COLO668 (cell line): ENCODE measurements around the gene CCDC38.
"Not testable (repeated sequence)": the region's sequence is repeated elsewhere in the genome, so short reads cannot be mapped to it uniquely, and the experiment has no call there.

Source experiments
- DNase-seq: peaks from one replicate; lab custom pipeline; 2025; ENCODE audit not compliant: unreplicated experiment; lab: John Stamatoyannopoulos, UW

Gene CCDC38

DNA sequence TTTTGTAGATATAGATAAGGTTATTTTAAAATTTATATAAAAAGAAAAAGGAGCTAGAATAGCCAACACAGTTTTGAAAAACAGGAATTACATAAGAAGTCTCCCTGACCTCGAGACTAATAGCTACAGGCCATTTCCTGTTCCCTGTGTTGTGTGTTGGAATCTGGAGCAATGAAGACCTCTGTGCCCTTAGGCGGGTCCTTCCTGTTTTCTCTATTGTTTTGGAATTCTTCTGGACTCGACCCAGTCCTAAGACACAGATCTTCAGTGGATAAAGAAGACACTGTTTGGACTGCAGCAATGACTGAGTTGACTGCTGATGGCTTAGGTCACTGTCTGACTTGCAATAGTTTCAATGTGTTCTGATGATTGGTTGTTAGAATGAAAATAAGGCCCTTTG, 57.4 kb downstream of the CCDC38 start:
- DNase-seq: no peak

GRCh38 chr12:95882873-95883272, 59.5 kb downstream of the CCDC38 start:
- DNase-seq: no peak

- DNase-seq: no peak
Measured at GRCh38 chr12:95882080-95882479, 60.3 kb downstream of the CCDC38 start.

GRCh38 chr12:95881331-95881955, 61.0 kb downstream of the CCDC38 start:
- no peak for DNase-seq

DNA sequence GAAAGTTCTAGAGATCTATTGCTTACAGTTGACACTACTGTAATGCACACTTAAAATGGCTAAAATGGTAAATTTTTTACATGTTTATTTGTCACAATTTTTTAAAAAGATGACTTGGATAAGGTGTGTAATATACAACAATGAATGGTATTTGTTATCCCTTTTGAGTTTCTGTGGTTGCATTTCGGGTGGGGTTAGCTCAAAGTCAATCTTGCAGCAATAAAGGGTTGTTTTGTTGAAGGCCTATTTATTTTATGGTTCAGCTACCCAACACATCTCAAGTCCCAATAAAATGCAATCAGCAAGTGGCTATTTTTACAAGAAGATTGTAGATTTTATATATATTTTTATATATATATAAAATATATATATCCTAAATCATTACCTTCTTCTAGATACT, 61.5 kb downstream of the CCDC38 start:
- no peak for DNase-seq

DNA sequence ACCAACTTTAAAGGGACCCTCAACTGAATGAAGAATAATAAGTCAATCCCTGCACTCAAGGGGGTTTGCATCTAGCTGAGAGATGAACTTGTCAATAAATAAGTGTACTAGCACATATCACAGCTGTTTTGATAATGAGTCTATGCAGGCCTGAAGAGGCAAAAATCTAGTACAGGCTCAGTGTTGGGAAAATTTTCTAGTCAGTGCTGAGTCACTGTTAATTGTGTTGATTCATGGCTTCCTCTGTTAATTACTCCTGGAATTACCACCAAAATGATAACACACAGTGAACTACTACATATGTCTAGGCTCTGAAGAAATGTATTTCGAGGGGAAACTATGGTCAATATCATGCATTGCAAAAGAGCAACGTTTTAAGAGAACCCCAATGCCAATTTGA, 64.8 kb downstream of the CCDC38 start:
- DNase-seq: no peak

- no peak for DNase-seq
Measured at GRCh38 chr12:95874452-95874851, 68.0 kb downstream of the CCDC38 start.

DNA sequence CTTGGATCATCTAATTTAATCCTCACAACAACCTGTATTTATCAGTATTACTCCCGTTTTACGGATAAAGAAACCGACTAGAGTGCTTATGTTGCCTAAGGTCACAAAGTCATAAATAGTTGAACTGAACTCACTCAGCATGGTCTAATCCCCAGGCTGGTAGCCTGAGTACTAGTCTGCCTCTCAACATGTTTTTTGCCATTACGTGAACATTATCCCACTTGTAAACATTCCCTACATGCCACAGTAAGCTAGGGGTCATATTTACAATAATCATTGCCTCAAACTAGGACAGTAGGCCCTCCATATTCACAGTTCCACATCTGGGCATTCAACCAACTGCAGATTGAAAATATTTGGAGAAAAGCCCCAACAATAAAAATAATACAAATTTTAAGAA, 71.5 kb downstream of the CCDC38 start:
- DNase-seq: no peak

DNA sequence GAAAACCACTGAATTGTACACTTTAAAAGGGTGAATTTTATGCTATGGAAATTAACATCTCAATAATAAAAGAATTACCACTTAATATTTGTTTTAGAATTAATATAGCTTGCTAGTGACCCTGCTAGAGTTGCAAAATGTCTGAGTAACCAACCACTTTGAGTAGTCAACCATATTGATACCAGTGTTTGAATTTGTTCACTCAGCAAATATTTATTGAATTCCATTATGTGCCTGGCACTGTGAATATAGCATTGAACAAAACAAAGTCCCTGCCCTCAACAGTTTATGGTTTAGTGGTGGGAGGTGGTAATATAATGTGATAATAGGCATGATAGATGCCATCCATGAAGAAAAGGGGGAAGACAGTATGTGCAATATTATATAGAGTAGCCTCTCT, 79.1 kb downstream of the CCDC38 start:
- DNase-seq: no peak

- DNase-seq: no peak
Measured at GRCh38 chr12:95862038-95862437, 80.4 kb downstream of the CCDC38 start.

- DNase-seq: no peak
Measured at GRCh38 chr12:95859947-95860850, 82.2 kb downstream of the CCDC38 start.

DNA sequence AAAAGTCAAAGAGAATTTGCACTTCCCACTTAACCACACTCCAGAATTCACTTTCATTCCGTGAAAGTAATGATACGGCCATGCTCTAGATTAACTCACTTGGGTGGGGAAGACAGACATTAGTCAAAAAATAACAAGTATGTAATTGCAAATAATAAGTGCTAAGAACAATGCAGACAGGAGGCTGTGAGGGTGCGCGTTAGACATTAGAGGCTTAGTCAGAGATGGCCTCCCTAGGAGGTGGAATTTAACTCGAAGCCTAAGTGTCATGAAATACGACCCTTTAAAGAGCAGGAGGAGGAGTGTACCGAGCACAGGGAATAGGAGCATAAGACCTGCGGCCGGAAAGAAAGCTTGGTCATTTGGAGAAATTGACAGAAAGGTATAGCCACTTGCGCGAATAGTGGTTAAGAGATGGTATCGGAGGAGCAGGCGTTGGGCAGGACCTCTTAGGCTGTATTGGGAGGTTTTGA, 83.0 kb downstream of the CCDC38 start:
- DNase-seq: no peak

- DNase-seq: peak; percentile 96
Measured at GRCh38 chr12:95858451-95859343, 83.7 kb downstream of the CCDC38 start, which contains the start of gene SNRPF. SNRPF (plus strand) TSS chr12:95858952; CDS start chr12:95859074, 122 bp downstream.

- no peak for DNase-seq
Measured at GRCh38 chr12:95857799-95858198, 84.6 kb downstream of the CCDC38 start.

DNA sequence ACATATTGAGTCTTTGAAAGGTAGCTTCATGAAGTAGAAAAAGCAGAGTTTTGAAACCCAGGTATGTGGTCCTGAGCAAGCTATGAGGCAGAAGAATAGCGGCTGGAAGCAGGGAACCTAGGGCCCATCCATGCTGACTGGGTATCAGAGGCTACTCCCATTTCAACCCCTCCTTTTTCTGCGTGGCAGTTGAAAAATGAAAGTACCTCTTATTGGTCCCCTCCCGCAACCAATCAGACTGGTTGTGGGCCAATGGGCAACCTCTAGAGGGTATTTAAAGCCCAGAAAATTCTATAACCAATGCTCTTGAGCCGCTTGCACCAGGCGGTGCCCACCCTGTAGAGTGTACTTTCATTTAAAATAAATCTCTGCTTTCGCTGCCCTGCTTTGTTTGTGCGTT, 85.3 kb downstream of the CCDC38 start:
- no peak for DNase-seq

DNA sequence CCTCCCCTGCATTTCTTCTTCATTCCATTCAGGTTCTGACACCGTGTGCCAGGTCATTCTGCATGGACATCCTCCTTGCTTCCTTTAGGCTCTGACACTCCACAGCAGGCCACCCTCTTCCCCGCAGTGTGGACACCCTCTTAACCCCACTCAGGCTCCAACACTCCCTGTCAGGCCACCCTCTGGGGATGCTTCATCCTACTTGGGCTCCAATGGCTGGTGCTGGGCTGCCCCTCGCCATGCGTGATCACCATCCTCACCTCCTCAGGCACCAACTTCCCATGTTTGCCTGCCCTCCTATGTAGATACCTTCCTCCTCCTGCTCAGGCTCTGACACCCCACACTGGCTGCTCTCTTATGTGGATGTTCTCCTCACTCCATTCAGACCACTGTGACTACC, 90.3 kb downstream of the CCDC38 start:
- no peak for DNase-seq

GRCh38 chr12:95851606-95852005, 90.8 kb downstream of the CCDC38 start:
- no peak for DNase-seq

GRCh38 chr12:95848575-95849388, 93.6 kb downstream of the CCDC38 start:
- peak; percentile 36 for DNase-seq

DNA sequence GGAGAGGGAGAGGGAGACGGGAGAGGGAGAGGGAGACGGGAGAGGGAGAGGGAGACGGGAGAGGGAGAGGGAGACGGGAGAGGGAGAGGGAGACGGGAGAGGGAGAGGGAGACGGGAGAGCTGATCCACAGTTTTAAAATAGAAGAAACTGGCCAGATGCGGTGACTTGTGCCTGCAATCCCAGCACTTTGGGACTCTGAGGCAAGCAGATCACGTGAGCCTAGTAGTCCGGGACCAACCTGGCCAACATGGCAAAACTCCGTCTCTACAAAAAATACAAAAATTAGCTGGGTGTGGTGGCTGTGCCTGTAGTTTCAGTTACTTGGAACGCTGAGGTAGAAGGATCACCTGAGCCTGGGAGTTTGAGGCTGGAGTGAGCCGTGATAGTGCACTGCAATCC, 100.0 kb downstream of the CCDC38 start:
- not testable (repeated sequence) for DNase-seq

DNA sequence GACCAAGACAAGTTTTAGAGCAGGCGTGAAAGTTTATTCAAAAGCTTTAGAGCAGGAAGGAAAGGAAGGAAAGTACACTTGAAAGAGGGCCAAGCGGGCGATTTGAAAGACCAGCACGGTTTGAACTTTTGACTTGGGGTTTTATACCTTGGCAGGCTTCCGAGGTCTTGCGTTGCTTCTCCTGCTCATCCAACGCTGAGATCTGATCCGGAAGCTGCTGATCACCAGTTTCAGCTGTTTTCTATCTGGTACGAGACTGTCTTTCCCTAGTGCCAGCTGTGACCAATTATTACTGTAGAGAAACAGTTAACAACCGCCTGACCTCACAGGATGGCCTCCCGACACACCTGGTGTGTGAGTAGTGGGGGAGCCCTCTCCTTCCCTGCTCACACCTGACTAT, 104.3 kb downstream of the CCDC38 start:
- no peak for DNase-seq
